Nephron (organoid): ENCODE data around the gene PDCL3.
A peak's percentile ranks its signal among the peaks of the same experiment; 100 is the strongest.

ENCODE experiments used
- H3K27ac Mint-ChIP-seq, 3 experiments: 2 replicates each; pipeline ENCODE4 v1.8.0; 2020; ENCODE audit warnings: mixed read lengths in 3 of 3, mild to moderate bottlenecking in 2 of 3, moderate library complexity in 1 of 3
- H3K27me3 Mint-ChIP-seq: 2 replicates; pipeline ENCODE4 v1.8.0; 2021; ENCODE audit warnings: low read depth, mild to moderate bottlenecking, moderate library complexity, mixed read lengths
- H3K36me3 Mint-ChIP-seq: 2 replicates; pipeline ENCODE4 v1.8.0; 2020; ENCODE audit warnings: low read depth, mixed read lengths
- H3K4me1 Mint-ChIP-seq: 2 replicates; pipeline ENCODE4 v1.8.0; 2020; ENCODE audit warnings: mixed read lengths
- H3K4me3 Mint-ChIP-seq, 3 experiments: 2 replicates each; pipeline ENCODE4 v1.8.0; 2020; ENCODE audit warnings: mild to moderate bottlenecking in 3 of 3, mixed read lengths in 3 of 3, moderate library complexity in 2 of 3
- H3K9me3 Mint-ChIP-seq: 2 replicates; pipeline ENCODE4 v1.8.0; 2020; ENCODE audit warnings: mixed read lengths
- TF ChIP-seq, protein P1 (sequence below), 3 experiments: fragments of 200-600 bp; sonication (generic); IDR thresholded peaks; one replicate each; pipeline ENCODE4 v1.5.0; 2021; ENCODE audit warnings: antibody characterized with exemption in 3 of 3; ENCODE audit not compliant: unreplicated experiment in 3 of 3

PDCL3 gene

DNA sequence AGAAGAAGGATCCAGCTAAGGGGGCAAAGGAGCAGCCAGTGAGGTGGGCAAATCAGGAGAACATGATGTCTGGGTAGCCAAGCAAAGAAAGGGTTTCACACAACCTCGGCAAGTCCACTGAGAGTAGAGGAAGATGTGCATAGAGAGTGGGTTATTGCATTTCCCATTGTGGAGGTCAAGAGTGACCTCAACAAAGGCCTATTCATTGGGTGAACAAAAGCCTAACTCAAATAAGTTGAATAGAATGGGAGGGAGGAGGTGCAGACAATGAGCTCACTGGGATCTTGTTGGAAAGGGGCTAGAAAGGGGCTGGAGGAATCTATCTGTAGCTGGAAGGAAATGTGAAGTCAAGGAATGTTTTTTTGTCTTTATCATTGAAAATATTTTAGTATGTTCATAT, 14.0 kb upstream of the PDCL3 start:
- H3K4me3 Mint-ChIP-seq, result no peak overlapping the region
- TF ChIP-seq, protein P1, sequence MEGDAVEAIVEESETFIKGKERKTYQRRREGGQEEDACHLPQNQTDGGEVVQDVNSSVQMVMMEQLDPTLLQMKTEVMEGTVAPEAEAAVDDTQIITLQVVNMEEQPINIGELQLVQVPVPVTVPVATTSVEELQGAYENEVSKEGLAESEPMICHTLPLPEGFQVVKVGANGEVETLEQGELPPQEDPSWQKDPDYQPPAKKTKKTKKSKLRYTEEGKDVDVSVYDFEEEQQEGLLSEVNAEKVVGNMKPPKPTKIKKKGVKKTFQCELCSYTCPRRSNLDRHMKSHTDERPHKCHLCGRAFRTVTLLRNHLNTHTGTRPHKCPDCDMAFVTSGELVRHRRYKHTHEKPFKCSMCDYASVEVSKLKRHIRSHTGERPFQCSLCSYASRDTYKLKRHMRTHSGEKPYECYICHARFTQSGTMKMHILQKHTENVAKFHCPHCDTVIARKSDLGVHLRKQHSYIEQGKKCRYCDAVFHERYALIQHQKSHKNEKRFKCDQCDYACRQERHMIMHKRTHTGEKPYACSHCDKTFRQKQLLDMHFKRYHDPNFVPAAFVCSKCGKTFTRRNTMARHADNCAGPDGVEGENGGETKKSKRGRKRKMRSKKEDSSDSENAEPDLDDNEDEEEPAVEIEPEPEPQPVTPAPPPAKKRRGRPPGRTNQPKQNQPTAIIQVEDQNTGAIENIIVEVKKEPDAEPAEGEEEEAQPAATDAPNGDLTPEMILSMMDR (IDR thresholded peaks at IDR 0.05; ENCODE audit: unreplicated experiment in 3 of 3), result no peak

GRCh38 chr2:100551303-100551702, 11.5 kb upstream of the PDCL3 start:
- TF ChIP-seq, protein P1 (IDR thresholded peaks at IDR 0.05; ENCODE audit: unreplicated experiment in 3 of 3), result no peak
- Mint-ChIP-seq H3K27ac (no peak overlapping the region), H3K4me1 (peaks cover 1% of the 10 kb centered on the region), H3K36me3 (no peaks in the 10 kb centered on the region), H3K9me3 (no peaks in the 10 kb centered on the region), H3K4me3 (no peak overlapping the region), H3K27me3 (peaks cover 4% of the 10 kb centered on the region)

More for the DNA sequence above, 14.0 kb upstream of the PDCL3 start:
- H3K9me3 Mint-ChIP-seq, result no peaks in the 10 kb centered on the region
- no peaks in the 10 kb centered on the region for H3K4me1 Mint-ChIP-seq
- no peaks in the 10 kb centered on the region for H3K36me3 Mint-ChIP-seq
- H3K27ac Mint-ChIP-seq, result no peak overlapping the region
- H3K27me3 Mint-ChIP-seq, result peaks cover 9% of the 10 kb centered on the region

DNA sequence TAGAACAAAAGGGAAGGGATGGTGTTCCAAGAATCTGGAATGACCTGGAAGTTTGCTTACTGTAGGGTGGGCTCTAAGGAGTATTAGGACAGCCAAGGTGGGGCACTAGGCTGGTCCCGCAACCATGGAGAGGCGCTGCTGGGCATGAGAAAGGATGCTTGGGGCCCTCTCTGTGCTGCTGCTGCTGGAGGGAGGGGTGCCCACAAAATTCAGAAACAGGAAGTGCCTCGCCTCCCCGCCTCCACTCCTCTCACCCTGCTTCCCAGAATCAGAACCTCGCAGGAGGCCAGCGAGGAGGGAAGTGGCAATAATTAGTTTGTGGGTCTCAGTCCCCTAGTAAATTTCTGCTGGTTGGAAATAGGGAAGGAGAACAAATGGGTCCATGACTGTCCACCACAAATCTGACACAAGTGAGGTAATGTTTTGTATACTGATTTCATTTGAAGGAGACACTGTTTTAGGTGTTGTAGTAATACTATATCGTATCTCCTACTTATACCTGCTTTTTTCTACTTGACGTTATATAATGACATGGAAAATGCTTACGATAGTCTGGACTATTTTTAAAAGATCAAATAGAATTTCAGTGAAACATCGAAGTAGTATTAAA, 7.9 kb upstream of the PDCL3 start:
- Mint-ChIP-seq H3K36me3 (no peaks in the 10 kb centered on the region), H3K4me3 (no peak overlapping the region), H3K4me1 (peaks cover 21% of the 10 kb centered on the region), H3K9me3 (no peaks in the 10 kb centered on the region), H3K27ac (no peak overlapping the region), H3K27me3 (peaks cover 4% of the 10 kb centered on the region)
- TF ChIP-seq, protein P1 (IDR thresholded peaks at IDR 0.05; ENCODE audit: unreplicated experiment in 3 of 3), result no peak

DNA sequence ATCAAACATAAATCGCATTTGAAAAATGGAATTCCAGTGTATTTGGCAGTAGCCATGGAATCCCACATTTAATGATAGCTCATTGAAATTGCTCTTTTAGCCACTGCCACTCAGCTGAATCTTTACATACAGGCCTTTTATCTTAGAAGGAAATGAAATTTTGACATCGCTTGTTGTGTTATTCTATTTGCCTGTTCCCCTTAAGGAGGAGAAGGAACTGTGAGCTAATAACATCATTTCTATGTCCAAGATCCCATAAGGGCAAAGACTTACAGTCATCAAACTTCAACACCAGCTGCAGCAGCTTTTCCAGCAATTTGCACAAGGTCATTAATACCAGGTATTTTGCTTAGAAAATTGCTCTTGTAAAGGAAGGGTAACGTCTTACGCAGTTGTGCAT, 6.0 kb upstream of the PDCL3 start:
- Mint-ChIP-seq H3K4me3 (no peak overlapping the region), H3K27me3 (no peaks in the 10 kb centered on the region), H3K4me1 (peaks cover 21% of the 10 kb centered on the region), H3K9me3 (no peaks in the 10 kb centered on the region), H3K36me3 (no peaks in the 10 kb centered on the region), H3K27ac (peak overlapping the region in 1 of 3 experiments; percentile 1)
- TF ChIP-seq, protein P1 (IDR thresholded peaks at IDR 0.05; ENCODE audit: unreplicated experiment in 3 of 3), result no peak

- H3K9me3 Mint-ChIP-seq, result no peaks in the 10 kb centered on the region
These were observed 2.5 kb upstream of the PDCL3 start for GRCh38 chr2:100560216-100560830.

More at GRCh38 chr2:100560216-100560830, 2.5 kb upstream of the PDCL3 start:
- Mint-ChIP-seq H3K4me3 (peak overlapping the region; percentile 14 to 42 (median 23)), H3K27ac (no peak overlapping the region), H3K36me3 (peaks cover under 1% of the 10 kb centered on the region), H3K27me3 (no peaks in the 10 kb centered on the region), H3K4me1 (peaks cover 21% of the 10 kb centered on the region)
- TF ChIP-seq, protein P1 (IDR thresholded peaks at IDR 0.05; ENCODE audit: unreplicated experiment in 3 of 3), result no peak
